ENCODE measurements around the gene BTN1A1.
A peak's percentile ranks its signal among the peaks of the same experiment; 100 is the strongest.
"Not testable (repeated sequence)": the region's sequence is repeated elsewhere in the genome, so short reads cannot be mapped to it uniquely, and the experiment has no call there.

Gene BTN1A1

DNA sequence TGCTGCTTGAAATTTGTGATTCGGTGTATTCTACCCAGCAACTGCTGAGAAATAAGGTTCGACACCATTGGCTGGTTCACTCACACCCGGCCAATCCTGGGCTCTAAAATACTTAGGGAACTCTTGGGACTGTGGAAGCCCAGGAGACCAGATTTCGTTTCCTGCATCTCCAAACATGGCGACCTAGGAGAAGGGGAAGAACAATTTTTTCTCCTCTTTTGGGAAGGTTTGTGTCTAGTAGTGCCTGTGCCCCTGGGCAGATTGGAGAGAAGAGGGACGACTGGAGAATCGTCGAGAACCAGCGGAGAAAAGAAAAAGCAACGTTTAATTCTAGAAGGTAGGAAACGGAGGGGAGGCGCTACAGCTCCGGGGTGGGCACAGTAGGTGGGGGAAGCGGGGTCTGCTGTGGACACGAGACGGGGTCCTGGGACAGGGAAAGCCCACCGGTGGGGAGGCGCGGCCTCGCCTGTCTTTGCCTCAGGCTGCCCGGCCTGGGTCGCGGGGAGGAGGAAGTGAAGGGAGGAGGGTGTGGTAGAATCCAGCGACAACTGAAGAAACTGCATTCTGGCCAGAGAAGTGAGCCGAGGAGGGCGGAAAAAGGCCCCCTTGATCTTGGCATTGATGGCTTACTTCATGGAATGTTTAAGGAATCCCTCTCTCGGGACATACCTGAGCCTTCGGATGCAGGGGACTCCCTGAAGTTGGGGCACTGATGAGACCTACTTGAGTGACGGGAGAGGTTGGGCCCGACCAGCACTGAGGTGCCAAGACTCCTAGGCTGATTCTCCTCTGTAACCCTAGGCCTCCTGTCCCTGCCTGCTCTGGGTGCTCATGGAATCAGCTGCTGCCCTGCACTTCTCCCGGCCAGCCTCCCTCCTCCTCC, 42.1 kb upstream of the BTN1A1 start, which contains the start of gene BTN2A1:
Gene BTN2A1, plus strand, starts transcription at position 150 of the 883 bp plus-strand sequence. Its CDS starts 682 bp downstream, at position 832.
- peaks cover 12% of the 10 kb centered on the region for H3K36me3 ChIP-seq (ENCODE audit: control insufficient read depth, insufficient read depth, low read length)
- DNase-seq (ENCODE audit: extremely low read depth, insufficient read length): peak; percentile 36
- H3K4me3 ChIP-seq (replicated peaks; ENCODE audit: low read depth, low read length): peak within 1 kb of the TSS; percentile 98
- TF ChIP-seq, protein P1, sequence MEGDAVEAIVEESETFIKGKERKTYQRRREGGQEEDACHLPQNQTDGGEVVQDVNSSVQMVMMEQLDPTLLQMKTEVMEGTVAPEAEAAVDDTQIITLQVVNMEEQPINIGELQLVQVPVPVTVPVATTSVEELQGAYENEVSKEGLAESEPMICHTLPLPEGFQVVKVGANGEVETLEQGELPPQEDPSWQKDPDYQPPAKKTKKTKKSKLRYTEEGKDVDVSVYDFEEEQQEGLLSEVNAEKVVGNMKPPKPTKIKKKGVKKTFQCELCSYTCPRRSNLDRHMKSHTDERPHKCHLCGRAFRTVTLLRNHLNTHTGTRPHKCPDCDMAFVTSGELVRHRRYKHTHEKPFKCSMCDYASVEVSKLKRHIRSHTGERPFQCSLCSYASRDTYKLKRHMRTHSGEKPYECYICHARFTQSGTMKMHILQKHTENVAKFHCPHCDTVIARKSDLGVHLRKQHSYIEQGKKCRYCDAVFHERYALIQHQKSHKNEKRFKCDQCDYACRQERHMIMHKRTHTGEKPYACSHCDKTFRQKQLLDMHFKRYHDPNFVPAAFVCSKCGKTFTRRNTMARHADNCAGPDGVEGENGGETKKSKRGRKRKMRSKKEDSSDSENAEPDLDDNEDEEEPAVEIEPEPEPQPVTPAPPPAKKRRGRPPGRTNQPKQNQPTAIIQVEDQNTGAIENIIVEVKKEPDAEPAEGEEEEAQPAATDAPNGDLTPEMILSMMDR (IDR thresholded peaks at IDR 0.05; ENCODE audit: insufficient read depth, low read length, poor library complexity, severe bottlenecking): no peak
- no peaks in the 10 kb centered on the region for H3K27me3 ChIP-seq (replicated peaks; ENCODE audit: control insufficient read depth, insufficient read depth, low read length)

DNA sequence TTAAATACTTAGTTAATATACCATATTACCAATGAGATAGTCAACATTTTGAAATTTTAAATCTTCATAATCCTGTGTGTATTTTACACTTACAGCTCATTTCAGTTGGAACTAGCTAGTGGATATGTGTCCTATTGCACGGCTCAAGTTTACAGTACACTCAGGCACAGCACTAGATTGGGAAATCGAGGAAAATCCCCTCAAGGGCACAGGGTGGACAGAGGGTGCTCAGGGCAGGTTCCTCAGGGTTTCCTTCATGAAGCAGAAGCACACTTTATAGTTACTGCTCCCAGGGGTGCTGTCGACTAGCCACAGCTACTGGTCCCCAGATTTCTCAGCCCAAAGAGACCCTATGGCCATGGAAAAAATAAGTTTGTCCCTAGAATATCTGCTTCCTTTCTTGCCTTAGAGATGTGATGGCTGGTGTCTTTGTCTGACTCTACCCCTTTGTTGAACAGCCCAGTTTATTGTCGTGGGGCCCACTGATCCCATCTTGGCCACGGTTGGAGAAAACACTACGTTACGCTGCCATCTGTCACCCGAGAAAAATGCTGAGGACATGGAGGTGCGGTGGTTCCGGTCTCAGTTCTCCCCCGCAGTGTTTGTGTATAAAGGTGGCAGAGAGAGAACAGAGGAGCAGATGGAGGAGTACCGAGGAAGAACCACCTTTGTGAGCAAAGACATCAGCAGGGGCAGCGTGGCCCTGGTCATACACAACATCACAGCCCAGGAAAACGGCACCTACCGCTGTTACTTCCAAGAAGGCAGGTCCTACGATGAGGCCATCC, 40.9 kb upstream of the BTN1A1 start:
- H3K36me3 ChIP-seq (ENCODE audit: control insufficient read depth, insufficient read depth, low read length): peaks cover 17% of the 10 kb centered on the region
- H3K27me3 ChIP-seq (replicated peaks; ENCODE audit: control insufficient read depth, insufficient read depth, low read length): no peaks in the 10 kb centered on the region
- DNase-seq (ENCODE audit: extremely low read depth, insufficient read length): no peak
- H3K4me3 ChIP-seq (replicated peaks; ENCODE audit: low read depth, low read length): peak overlapping the region; percentile 45
- TF ChIP-seq, protein P1 (IDR thresholded peaks at IDR 0.05; ENCODE audit: insufficient read depth, low read length, poor library complexity, severe bottlenecking): no peak

DNA sequence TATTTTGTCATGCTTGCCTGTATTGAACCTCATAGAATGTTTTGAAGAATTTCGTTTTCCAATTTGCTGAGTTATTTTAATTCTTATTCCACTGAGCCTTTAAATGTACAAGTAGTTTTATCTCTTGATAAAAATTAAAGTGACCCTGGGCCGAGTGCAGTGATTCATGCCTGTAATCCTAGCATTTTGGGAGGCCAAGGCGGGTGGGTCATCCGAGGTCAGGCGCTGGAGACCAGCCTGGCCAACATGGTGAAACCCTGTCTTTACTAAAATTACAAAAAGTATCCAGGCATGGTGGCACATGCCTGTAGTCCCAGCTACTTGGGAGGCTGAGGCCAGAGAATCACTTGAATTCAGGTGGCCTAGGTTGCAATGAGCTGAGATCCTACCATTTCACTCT, 38.8 kb upstream of the BTN1A1 start:
- not testable (repeated sequence) for H3K27me3 ChIP-seq (replicated peaks; ENCODE audit: control insufficient read depth, insufficient read depth, low read length); DNase-seq (ENCODE audit: extremely low read depth, insufficient read length); H3K4me3 ChIP-seq (replicated peaks; ENCODE audit: low read depth, low read length)
- peaks cover 36% of the 10 kb centered on the region for H3K36me3 ChIP-seq (ENCODE audit: control insufficient read depth, insufficient read depth, low read length)

DNA sequence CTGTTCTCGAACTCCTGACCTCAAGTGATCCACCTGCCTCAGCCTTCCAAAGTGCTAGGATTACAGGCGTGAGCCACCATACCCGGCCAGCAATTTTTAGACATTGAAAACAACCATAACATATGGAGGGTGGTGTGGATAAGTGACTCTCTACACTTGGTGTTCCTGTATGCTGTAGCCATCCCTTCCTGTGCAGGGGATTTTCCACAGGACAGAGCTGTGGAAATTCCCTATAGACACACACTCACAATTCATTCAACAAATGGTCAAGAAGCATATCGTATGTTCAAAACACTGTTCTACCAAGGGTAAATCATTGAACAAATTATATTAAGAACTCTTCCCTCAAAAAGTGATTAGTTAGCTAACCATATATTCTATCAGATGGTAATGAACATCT, 36.1 kb upstream of the BTN1A1 start:
- TF ChIP-seq, protein P1 (IDR thresholded peaks at IDR 0.05; ENCODE audit: insufficient read depth, low read length, poor library complexity, severe bottlenecking): no peak
- Histone ChIP-seq H3K4me3 (replicated peaks; ENCODE audit: low read depth, low read length) (no peak overlapping the region), H3K27me3 (replicated peaks; ENCODE audit: control insufficient read depth, insufficient read depth, low read length) (no peaks in the 10 kb centered on the region), H3K36me3 (ENCODE audit: control insufficient read depth, insufficient read depth, low read length) (peaks cover 49% of the 10 kb centered on the region)
- no peak for DNase-seq (ENCODE audit: extremely low read depth, insufficient read length)

DNA sequence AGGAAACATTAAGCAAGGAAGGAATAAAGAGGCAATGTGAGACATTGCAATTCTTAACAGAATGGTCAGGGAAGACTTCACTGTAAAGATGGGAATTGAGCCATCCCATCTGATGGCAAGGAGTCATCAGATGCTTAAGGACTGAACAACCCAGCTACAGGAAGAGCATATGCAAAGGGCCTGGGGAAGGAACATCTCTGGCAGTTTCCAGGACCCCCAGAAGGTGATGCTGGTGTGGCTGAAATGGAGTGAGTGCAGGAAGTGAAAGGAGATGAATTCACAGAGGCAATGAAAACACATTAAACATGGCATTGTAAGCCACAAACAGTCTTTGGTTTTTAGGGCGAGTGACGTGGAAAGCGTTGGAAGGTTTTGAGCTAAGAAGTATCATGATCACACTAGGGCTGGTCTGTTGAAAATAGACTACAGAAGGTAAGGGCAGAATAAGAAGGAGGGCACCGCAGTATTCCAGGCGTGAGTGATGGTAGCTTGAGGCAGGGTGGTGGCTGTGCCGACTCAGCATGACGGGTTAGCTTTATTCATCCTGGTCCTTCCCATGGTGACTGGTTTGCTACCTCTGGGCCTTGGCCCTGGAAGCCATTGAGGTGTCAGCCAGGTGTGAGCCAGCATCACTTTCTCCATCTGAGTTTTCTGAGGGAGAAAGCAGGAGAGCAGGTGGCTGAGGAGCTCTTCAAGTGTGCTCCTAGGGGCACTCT, 35.5 kb upstream of the BTN1A1 start:
- peaks cover 48% of the 10 kb centered on the region for H3K36me3 ChIP-seq (ENCODE audit: control insufficient read depth, insufficient read depth, low read length)
- no peaks in the 10 kb centered on the region for H3K27me3 ChIP-seq (replicated peaks; ENCODE audit: control insufficient read depth, insufficient read depth, low read length)
- H3K4me3 ChIP-seq (replicated peaks; ENCODE audit: low read depth, low read length): no peak overlapping the region
- TF ChIP-seq, protein P1 (IDR thresholded peaks at IDR 0.05; ENCODE audit: insufficient read depth, low read length, poor library complexity, severe bottlenecking): no peak
- no peak for DNase-seq (ENCODE audit: extremely low read depth, insufficient read length)
